HFFc6 (cell line): Measurements from ENCODE around the gene MSGN1. TPM values are rescaled to one million over a fixed set of nuclear protein-coding genes. Genes with fewer than 3 reads are reported as not detected.
"Not testable (repeated sequence)": the region's sequence is repeated elsewhere in the genome, so short reads cannot be mapped to it uniquely, and the experiment has no call there.

Source experiments
- DNase-seq: peaks from one replicate; pipeline ENCODE4 v3.0.0-alpha.2; 2018
- H3K27ac Mint-ChIP-seq: 2 replicates; pipeline ENCODE4 v1.8.0; 2020; ENCODE audit warnings: mild to moderate bottlenecking, mixed read lengths
- H3K27me3 Mint-ChIP-seq: 2 replicates; pipeline ENCODE4 v1.8.0; 2021; ENCODE audit warnings: mild to moderate bottlenecking, moderate library complexity, mixed read lengths; ENCODE audit not compliant: insufficient read depth
- H3K36me3 Mint-ChIP-seq: 2 replicates; pipeline ENCODE4 v1.8.0; 2021; ENCODE audit warnings: low read depth, mixed read lengths
- H3K4me1 Mint-ChIP-seq: 2 replicates; pipeline ENCODE4 v1.8.0; 2020; ENCODE audit warnings: low read depth, mixed read lengths
- H3K4me3 Mint-ChIP-seq: 2 replicates; pipeline ENCODE4 v1.8.0; 2020; ENCODE audit warnings: mild to moderate bottlenecking, moderate library complexity, mixed read lengths
- H3K9me3 Mint-ChIP-seq: 2 replicates; pipeline ENCODE4 v1.8.0; 2020; ENCODE audit warnings: mild to moderate bottlenecking, mixed read lengths
- total RNA-seq, 6 experiments: library from RNA; stranded (reverse); fragmentation: NEBNext Ultra II Directional; extraction: Animal tissue kit (Norgen Biotek cat#: 25700); gene quantifications; 2 replicates in 1 of 6; 3 replicates in 5 of 6; pipeline ENCODE4 v1.2.3, GENCODE V29; 2021
- TF ChIP-seq, protein P1 (sequence below): fragments of 200-600 bp; sonication (generic); IDR thresholded peaks from 2 replicates; pipeline ENCODE4 v1.5.0; 2021; ENCODE audit warnings: antibody characterized with exemption, mild to moderate bottlenecking

Gene MSGN1
- total RNA-seq, 6 experiments from 2014 or later = not detected

DNA sequence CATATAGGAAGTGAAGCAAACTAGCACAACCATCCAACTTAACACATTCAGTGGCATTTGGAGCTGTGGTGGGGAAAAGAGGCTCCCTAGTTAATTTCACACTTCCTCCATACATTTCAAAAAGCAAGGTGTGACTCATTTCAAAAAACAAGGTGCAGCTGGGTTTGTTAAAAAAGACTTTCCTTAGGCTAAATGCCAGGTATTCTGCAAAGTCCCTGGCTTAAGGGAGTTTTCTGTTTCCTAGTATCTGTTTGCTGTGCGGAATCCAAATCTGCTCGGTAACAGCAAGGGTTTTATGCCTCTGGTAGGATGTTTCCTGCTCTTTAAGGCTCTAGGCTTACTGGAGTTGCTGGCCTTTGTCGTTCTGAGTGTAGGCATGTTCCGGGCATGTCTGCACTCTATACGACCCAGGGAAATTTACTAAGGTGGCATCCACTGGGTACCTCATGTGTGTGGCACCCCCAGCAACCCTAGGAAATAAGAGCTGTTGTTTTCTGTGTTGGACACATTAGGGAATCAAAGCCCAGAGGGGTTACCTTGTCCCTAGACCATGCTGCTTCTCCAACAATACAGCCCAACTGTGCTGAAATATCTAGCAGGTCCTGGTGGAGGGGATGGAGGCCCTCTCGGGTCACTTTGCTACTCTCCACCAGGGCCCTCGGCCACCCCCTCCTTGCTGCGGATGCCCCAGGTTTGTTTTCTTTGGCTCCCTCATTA, 634 bp upstream of the MSGN1 start:
- DNase-seq = no peak

DNA sequence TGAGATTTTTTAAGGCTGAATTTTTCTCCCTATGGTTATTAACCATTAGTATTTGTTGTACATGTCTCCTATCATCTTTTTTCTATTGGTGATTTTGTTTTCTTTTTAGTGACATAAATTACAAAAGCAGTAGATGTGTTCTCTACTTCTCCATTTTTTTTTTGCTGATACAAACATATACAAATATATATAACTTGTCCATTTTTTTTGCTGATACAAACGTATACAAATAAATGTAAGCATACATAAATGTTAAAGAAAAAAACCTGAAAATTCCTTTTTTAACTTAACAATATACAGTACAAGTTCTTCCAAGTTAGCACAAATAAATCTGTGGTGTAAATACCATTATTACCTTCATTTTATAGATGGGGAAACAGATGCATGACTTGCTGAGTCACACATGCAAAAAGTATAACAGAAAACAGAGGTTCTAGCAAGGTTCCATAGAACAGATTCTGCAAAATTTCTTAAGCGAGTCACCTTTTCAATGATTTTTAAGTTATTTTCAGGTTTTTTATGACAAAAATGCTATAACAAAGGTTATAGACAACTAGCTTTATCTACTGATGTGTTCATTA, 2.1 kb downstream of the MSGN1 start:
- no peaks in the 10 kb centered on the region for H3K9me3 Mint-ChIP-seq
- DNase-seq = no peak
- no peaks in the 10 kb centered on the region for H3K36me3 Mint-ChIP-seq
- TF ChIP-seq, protein P1, sequence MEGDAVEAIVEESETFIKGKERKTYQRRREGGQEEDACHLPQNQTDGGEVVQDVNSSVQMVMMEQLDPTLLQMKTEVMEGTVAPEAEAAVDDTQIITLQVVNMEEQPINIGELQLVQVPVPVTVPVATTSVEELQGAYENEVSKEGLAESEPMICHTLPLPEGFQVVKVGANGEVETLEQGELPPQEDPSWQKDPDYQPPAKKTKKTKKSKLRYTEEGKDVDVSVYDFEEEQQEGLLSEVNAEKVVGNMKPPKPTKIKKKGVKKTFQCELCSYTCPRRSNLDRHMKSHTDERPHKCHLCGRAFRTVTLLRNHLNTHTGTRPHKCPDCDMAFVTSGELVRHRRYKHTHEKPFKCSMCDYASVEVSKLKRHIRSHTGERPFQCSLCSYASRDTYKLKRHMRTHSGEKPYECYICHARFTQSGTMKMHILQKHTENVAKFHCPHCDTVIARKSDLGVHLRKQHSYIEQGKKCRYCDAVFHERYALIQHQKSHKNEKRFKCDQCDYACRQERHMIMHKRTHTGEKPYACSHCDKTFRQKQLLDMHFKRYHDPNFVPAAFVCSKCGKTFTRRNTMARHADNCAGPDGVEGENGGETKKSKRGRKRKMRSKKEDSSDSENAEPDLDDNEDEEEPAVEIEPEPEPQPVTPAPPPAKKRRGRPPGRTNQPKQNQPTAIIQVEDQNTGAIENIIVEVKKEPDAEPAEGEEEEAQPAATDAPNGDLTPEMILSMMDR = no peak
- peaks cover 8% of the 10 kb centered on the region; the same call in 1 of the 2 replicates for H3K27me3 Mint-ChIP-seq
- H3K4me1 Mint-ChIP-seq = peaks cover 8% of the 10 kb centered on the region
- H3K27ac Mint-ChIP-seq = no peak overlapping the region
- no peak overlapping the region for H3K4me3 Mint-ChIP-seq

More for the DNA sequence above, 634 bp upstream of the MSGN1 start:
- Mint-ChIP-seq H3K9me3 (no peaks in the 10 kb centered on the region), H3K27me3 (peaks cover 6% of the 10 kb centered on the region; the same call in 1 of the 2 replicates), H3K27ac (no peak overlapping the region), H3K4me1 (peaks cover 11% of the 10 kb centered on the region), H3K4me3 (no peak overlapping the region), H3K36me3 (no peaks in the 10 kb centered on the region)
- TF ChIP-seq, protein P1 = no peak

DNA sequence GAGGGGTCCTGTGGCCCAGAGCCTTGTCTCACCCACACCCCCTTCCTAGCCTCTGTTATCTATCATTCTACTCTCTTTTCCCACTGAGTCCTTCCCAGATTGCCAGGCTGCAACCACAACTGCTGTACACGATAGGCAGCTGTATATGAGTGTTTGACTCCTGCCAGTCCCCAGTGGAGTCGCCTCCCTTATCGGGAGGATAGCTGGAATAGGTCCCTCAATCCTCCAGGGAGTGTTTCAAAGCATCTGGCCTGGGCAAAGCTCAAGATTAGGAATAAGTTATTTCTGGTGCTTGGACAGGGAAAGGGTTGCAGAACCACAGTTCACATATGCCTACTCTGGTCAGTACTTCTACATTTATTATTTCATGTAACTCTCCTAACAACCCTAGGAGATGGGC, 4.8 kb downstream of the MSGN1 start:
- H3K27ac Mint-ChIP-seq = no peak overlapping the region
- H3K4me3 Mint-ChIP-seq = no peak overlapping the region
- no peaks in the 10 kb centered on the region for H3K36me3 Mint-ChIP-seq
- peaks cover 10% of the 10 kb centered on the region; the same call in 1 of the 2 replicates for H3K27me3 Mint-ChIP-seq
- TF ChIP-seq, protein P1 = no peak
- no peaks in the 10 kb centered on the region for H3K9me3 Mint-ChIP-seq
- DNase-seq = no peak
- H3K4me1 Mint-ChIP-seq = no peaks in the 10 kb centered on the region; the same call in 1 of the 2 replicates

DNA sequence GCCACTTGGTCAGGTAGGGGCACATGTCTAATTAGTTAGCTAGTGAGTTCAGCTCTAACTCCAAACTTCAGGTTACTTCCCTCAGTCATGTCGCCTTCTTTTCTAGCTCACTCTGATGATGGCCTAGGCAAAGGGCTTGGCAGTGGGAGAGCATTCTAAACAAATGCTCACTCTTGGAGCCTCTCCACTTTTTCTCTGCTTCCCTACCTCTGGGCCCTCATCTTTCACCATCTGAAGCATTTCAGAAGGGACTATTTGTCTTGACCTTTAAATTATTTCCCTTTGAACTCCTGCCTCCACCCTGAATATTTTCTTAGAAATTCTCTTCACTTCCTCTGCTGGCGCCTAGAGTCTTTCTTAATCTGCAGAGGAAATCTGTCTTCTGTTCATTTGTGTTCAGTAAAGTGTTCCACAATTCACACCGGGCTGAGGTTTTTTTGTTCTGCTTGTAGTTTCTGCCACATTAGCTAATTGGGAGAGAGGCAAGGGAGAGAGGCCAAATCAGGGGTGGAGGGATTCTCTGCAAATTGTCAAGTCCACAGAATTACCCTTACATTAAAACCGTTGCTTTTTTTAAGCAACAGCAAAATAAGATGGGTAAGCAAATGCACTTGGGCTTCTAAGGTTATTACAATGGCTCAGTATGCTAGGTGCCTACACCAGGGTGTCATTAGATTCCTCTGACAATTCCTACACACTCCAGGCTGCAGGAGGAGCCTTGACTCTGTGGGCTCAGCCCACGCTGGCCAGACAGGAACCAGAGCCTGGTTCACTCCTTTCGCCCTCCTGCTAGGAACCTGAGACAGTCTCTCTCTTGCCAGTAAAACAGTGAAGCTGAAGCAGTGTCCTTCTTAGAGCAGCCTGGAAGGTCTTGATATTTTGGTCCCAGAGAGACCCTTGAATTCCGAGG, 5.5 kb downstream of the MSGN1 start:
- Mint-ChIP-seq H3K4me1 (no peaks in the 10 kb centered on the region), H3K36me3 (no peaks in the 10 kb centered on the region), H3K4me3 (no peak overlapping the region), H3K9me3 (no peaks in the 10 kb centered on the region), H3K27me3 (peaks cover 8% of the 10 kb centered on the region), H3K27ac (no peak overlapping the region)
- TF ChIP-seq, protein P1 = no peak
- no peak for DNase-seq

DNA sequence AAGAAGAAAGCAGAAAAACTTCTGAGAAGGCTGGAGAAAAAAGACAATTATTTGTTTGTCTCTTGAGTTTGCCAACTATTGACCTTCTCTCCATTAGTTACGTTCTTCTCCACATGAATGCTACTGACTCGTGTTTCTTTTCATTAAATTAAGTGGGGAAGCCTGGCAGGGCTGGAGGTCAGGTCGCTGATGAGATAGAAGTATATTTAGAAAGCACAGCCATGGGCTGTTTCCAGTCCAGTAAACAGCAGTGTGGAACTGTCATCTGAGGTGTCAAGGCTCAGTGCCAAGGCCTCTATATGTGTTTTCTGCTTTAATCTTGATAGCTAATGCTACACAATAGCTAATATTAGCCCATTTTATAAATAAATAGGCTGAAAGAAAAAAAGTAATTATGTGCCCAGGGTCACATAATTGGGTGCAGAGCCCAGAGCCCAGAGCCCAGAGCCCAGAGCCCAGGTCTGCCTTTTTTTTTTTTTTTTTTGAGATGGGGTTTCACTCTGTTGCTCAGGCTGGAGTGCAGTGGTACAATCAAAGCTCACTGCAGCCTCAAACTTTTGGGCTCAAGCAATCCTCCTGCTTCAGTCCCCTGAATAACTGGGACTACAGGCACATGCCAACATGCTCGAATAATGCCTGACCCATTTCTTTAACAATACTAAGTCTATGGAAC, 6.3 kb downstream of the MSGN1 start:
- Mint-ChIP-seq H3K4me1 (no peaks in the 10 kb centered on the region), H3K36me3 (no peaks in the 10 kb centered on the region), H3K9me3 (no peaks in the 10 kb centered on the region), H3K27me3 (peaks cover 6% of the 10 kb centered on the region), H3K27ac (no peak overlapping the region), H3K4me3 (no peak overlapping the region)
- TF ChIP-seq, protein P1 = no peak
- no peak for DNase-seq

DNA sequence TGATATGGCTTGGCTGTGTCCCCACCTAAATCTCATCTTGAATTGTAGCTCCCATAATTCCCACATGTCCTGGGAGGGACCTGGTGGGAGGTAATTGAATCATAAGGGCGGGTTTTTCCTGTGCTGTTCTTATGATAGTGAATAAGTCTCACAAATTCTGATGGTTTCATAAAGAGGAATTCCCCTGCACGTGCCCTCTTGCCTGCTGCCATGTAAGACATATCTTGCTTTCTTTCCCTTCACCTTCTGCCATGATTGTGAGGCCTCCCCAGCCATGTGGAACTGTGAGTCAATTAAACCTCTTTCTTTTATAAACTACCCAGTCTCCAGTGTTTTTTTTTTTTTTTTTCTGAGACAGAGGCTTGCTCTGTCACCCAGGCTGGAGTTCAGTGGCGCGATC, 7.4 kb downstream of the MSGN1 start:
- not testable (repeated sequence) for H3K9me3 Mint-ChIP-seq, H3K27ac Mint-ChIP-seq, H3K4me3 Mint-ChIP-seq, DNase-seq, H3K4me1 Mint-ChIP-seq, H3K27me3 Mint-ChIP-seq, H3K36me3 Mint-ChIP-seq
